GM18873 (cell line): ENCODE results near the gene NELFE.
A peak's percentile ranks its signal among the peaks of the same experiment; 100 is the strongest.
"Not testable (repeated sequence)": the region's sequence is repeated elsewhere in the genome, so short reads cannot be mapped to it uniquely, and the experiment has no call there.

Experiments used
- ATAC-seq: cut with Tn5 transposase; IDR thresholded peaks from one replicate; pipeline ENCODE4 v1.9.1; 2021; ENCODE audit warnings: mild to moderate bottlenecking, moderate library complexity, moderate number of reproducible peaks; ENCODE audit not compliant: unreplicated experiment, low FRiP score

NELFE gene

GRCh38 chr6:31958741-31959739, at the start of gene NELFE, which contains the start of gene SKIC2:
Gene NELFE (minus strand): TSS chr6:31958971. CDS start chr6:31958446, 525 bp downstream.
Gene SKIC2 (plus strand): TSS chr6:31959175. CDS start chr6:31959193, 18 bp downstream.
- peak; percentile 90 for ATAC-seq

- ATAC-seq, result not testable (repeated sequence)
Observed at GRCh38 chr6:32008037-32008436, 49.3 kb upstream of the NELFE start.

GRCh38 chr6:32007086-32007485, 48.3 kb upstream of the NELFE start:
- ATAC-seq, result not testable (repeated sequence)

- not testable (repeated sequence) for ATAC-seq
Observed at GRCh38 chr6:32005991-32006529, 47.3 kb upstream of the NELFE start.

GRCh38 chr6:32005538-32005880, 46.7 kb upstream of the NELFE start:
- not testable (repeated sequence) for ATAC-seq

- ATAC-seq, result not testable (repeated sequence)
Observed at GRCh38 chr6:32004864-32005537, 46.2 kb upstream of the NELFE start.

GRCh38 chr6:32004393-32004792, 45.6 kb upstream of the NELFE start:
- ATAC-seq, result not testable (repeated sequence)

- not testable (repeated sequence) for ATAC-seq
Observed at GRCh38 chr6:32003301-32003700, 44.5 kb upstream of the NELFE start.

GRCh38 chr6:32002546-32003268, 43.9 kb upstream of the NELFE start:
- ATAC-seq, result not testable (repeated sequence)

- not testable (repeated sequence) for ATAC-seq
Observed at GRCh38 chr6:31996385-31996784, 37.6 kb upstream of the NELFE start.

GRCh38 chr6:31994421-31994820, 35.6 kb upstream of the NELFE start:
- ATAC-seq, result not testable (repeated sequence)

GRCh38 chr6:31989363-31989762, 30.6 kb upstream of the NELFE start:
- ATAC-seq, result not testable (repeated sequence)

GRCh38 chr6:31981744-31982143, 23.0 kb upstream of the NELFE start, which contains the start of gene C4A:
Gene C4A (plus strand): TSS chr6:31982057. CDS start chr6:31982108, 51 bp downstream.
- not testable (repeated sequence) for ATAC-seq

- not testable (repeated sequence) for ATAC-seq
Observed at GRCh38 chr6:31980998-31981397, 22.2 kb upstream of the NELFE start.

GRCh38 chr6:31980195-31980876, 21.6 kb upstream of the NELFE start:
- not testable (repeated sequence) for ATAC-seq

- ATAC-seq, result no peak
Observed at GRCh38 chr6:31979238-31979898, 20.6 kb upstream of the NELFE start.

GRCh38 chr6:31978831-31979230, 20.1 kb upstream of the NELFE start:
- no peak for ATAC-seq

- no peak for ATAC-seq
Observed at GRCh38 chr6:31977816-31978431, 19.2 kb upstream of the NELFE start.

- ATAC-seq, result not testable (repeated sequence)
Observed at GRCh38 chr6:31976065-31976464, 17.3 kb upstream of the NELFE start.
